ENCODE data around the gene CHCHD10.
A peak's percentile ranks its signal among the peaks of the same experiment; 100 is the strongest.

The CHCHD10 gene

DNA sequence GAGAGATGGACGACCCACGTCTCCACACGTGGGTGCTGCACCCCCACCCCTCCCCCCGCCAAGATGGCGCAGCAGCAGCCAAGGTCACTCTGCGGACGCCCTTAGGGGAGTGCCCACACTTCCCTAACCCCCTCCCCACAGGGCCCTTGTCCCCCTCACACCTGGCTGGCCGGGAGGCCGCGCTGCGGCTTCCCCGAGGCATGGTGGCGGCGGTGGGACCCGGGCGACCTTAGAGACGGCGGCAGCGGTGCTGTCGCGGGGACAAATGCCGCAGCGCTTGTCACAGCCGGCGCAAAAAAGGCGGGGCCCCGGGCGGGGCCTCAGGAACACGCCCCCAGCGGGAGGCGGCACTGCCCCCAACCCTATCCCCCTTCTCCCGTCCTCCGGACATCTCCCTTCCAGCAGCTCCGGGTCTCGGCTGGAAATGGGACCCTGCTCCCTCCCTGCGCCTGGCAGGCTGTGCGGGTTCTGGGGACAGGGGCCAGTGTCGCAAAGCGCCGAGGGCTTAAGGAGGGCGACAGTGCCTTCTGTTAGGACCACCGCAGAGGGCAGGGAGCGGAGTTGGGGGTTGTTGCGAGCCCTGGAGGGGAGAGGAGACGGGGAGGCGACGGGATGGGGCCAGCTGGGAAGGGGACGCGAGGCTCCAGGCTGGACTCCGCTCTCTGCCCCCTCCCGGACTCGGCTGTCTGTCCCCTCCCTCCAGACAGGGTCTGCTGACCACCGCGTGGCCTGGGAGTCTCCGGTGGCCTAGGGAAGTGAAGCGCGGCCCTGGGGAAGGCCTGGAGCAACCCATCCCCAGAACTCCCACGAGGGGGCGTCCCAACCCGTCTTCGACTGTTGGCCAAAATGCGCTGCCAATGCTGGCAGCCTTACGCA, at the start of gene CHCHD10:
CHCHD10 (minus strand) TSS at position 300 of the 876 bp plus-strand sequence; CDS start at position 202, 98 bp downstream.
- DNase-seq, result peak; percentile 65 to 71 (median 69)

DNA sequence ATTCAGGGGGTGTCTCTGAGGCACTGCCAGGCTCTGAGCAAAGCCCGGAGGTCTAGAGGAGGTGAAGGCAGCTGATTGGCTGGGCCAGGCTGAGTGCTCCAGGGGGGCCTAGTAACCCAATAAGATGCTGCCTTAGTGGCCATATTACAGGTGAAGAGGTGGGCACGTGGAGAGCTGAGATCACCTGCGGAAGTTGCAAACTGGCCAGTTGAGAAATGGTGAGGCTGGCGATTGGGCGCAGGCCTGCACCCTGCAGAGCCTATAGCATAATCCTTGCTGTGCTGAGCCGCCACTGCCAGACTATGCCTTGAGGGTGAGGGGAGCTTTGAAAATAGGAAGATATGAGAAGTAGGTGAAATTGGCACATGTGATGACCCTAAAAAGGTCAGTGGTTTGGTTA, 49.4 kb upstream of the CHCHD10 start:
- no peak for DNase-seq

DNA sequence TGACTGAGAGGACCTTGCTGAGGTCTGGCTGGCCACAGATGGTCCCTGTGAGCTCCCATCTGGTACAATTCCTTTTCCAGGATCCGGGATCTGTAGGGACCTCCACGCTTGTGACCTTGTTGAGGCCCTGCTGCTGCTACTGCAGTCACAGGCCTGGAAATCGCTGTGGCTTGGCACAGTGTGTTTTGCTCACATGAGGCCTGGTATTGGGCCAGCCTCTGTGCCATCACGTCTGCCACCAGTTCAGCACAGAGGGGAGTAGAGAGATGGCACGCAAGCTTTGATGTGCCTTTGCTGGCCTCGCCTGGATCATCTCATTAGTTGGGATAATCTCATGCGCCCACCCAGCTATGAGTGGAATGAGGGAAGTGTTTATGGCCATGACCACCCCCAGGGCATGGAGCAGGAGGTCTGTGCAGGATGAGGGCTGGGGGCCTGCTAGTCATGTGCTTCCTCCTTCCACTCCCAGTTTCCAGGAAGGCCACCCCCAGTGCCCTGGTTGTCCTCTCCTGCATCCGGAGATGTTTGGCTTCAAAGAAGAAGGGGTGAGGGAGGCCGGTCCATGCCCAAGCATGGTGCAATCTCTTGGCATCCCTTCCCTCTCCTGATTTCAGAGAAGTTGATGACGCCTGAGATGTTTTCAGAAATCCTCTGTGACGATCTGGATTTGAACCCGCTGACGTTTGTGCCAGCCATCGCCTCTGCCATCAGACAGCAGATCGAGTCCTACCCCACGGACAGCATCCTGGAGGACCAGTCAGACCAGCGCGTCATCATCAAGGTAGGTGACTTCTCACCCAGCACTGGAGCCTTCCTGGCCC, 48.6 kb upstream of the CHCHD10 start:
- DNase-seq, result no peak

DNA sequence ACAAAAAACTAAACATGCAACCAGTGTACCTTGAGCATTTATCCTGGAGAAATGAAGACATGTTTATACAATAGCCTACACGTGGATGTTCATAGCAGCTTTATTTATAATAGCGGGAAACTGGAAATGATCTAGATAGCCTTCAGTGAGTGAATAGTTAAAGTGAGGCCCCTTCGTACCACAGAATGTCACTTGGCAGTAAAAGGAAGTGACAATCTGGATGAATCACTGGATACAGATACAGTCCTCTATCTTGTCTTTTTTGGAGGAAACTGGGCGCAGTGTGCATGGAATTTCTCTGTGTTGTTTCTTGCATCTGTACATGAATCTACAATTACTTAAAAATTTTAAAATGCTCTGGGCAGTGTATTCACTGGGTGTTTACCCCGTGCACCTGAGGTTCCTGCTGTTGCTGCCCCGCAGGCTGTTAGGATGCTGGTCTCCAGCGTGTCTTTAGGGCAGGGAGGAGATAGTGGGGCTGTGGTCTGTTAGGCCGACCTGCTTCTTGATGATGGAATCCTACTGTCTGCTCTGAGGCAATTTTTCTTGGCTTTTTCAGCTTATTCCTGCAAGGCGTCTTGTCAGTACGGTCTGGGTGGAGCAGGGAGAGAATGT, 47.9 kb upstream of the CHCHD10 start:
- DNase-seq, result no peak

DNA sequence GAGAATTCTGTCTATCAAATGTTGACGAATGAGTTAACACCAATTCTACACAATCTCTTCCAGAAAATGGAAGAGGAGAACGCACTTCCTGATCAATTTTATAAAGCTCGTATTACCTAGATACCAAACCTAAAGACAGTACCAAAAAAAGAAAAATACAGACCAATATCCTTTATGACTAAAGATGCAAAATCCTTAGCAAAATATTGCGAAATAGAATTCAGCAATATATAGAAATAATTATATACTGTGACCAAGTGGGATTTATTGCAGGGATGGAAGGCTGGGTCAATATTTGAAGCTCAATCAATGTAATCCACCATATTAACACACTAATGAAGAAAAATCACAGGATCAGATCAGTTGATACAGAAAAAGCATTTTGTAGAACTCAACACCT, 44.6 kb upstream of the CHCHD10 start:
- no peak for DNase-seq

DNA sequence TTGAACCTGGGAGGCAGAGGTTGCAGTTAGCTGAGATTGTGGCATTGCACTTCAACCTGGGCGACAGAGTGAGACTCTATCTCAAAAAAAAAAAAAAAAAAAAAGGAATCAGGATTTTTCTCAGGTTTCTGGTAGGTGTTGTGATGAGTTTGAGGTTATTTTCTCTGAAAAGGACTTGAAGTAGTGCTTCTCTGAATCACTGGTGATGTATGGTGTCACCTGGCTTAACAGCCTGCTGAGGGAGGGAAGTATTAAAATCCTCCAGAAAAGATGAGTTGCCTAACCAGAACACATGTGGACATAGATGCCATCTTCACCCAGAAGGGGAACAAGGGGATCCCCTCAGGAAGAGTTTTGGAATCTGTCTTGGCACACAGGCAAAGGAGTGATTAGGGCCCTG, 39.1 kb upstream of the CHCHD10 start:
- no peak for DNase-seq

DNA sequence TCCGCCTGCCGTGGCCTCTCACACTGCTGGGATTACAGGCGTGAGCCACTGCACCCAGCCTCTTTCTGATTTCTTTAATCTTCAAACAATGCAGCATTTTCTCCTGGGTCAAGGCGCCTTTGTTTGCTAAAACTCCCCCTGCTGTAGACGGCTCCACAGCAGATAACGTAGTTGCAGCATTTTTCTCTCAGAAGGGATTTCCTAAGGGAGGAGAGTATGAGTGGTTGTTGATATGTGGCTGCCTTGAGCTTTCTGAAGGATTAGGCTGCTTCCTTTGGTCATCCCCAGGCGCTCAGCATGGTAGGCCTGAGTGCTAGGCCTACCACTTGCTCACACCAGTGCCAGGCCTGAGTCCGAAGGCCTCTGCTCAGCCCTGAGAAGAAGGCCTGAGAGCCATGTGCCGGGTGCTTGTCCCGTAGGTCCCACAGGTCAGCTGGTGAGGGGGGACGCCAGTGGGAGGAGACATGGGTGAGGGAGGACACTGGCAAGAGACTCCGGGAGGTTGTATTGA, 37.1 kb upstream of the CHCHD10 start:
- DNase-seq, result no peak

DNA sequence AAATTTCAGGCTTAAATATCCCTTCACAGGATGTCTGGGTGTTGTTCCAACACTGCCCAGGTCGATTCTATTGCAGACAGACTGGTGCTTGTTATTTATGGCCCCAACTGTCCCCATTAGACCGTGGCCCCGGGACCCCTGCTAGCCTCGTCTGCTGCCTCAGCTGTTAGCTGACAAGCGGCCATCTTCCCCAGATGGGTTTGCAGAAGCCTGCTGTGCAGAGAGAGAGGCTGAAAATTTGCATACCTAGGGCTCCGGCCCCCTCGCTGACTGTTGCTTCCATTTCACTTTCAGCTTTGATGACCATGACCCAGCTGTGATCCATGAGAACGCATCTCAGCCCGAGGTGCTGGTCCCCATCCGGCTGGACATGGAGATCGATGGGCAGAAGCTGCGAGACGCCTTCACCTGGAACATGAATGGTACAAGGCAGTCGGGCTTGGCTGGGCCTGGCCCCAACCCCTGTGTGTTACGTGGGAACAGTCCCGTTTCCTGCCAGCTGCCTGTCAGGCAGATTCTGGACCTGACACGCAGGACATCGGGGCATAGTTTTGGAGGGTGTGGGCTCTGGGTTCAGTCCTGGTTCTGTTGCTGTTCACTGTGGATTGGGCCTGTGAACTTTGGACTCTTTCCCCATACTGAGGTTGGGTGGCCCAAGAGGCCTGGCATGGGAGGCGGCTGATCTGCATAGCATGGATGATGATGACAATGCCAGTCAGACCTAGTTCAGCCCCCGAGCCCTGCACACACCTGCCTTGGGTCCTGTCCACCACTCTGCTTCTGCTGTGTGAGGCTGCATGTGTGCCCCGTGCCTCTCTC, 35.4 kb upstream of the CHCHD10 start:
- DNase-seq, result no peak

DNA sequence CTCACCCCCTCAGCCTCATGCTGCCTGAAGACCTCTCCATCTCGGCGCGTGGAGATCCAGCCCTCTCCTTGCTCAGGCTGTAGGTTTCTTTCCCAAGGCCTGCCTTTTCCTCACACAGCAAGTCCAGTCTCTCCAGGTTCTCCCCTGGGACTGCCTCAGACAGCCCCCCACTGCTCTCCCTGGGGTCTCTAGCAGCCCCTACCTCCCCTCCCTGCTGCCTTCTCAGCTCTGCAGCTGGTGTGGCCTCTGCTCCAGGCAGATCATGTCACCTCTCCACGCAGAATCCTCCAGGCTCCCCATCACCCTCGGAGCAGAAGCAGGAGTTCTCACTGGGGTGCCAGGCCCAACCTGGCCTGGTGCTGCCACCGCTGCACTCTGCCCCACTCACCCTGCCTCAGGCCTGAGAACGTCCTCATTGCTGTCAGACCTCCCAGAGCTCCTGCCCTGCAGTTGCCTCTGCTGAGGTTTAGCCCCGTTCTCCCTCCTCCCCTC, 34.2 kb upstream of the CHCHD10 start:
- no peak for DNase-seq

DNA sequence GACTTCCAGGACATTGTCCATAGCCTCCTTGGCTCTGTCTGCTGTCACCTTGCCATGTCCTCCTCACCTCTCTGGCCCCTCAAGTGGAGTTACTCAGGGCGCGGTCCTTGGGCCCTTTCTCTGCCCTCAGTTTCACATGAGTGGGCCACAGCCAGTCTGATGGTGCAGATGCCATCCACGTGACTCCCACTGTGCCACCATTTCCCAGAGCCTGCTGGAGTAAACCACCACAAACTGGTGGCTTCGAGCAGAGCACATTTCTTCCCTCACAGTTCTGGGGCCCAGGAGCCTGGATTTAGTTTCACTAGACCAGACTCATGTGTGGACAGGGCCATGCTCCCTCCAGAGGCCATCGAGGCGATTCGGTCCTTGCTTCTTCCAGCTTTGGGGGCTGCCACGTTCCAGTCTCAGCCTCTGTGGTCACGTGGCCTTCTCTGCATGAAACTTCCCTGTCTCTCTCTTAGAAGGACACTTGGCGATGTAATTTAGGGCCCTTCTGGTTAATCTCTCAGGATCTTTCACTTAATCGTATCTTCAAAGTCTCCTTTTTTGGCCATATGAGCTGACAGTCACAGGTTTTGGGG, 33.6 kb upstream of the CHCHD10 start:
- no peak for DNase-seq

DNA sequence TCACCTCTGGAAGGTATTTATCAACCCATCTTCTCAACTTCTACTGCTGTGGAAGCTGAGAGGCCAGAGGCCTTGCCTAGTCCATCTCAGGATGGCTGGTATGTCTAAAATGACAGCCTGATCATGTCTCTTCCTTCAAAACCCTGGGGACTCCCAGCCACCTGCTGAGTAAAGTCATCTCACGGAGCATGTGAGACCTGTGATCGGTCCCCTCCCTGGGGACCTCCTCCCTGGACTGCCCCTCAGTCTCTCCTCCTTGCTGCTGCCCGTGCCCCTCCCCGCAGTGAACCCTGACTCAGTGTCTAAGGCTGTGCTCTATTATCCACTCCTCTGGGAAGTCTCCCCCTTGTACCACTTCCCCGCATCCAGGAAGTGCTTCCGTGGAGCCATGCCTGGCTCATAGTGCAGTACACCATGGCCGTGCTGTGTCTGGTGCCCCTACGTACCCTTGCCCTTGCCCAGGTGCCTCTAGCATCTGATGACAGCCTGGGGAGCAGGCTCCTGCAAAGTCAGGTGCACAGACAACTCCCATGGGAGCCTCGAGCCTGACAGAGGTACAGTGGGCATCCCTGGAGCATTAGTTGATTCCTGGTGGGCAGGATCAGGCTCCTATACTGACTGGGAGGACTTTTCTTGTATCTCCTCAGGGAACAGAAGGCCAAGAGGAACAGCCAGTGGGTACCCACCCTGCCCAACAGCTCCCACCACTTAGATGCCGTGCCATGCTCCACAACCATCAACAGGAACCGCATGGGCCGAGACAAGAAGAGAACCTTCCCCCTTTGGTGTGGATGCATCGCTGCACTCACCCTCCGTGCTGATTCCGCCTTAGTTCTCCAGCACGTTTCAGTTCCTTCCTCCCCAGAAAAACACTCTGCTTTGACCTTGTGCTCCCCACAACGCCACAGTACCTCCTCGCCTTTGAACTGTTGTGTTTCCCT, 32.8 kb upstream of the CHCHD10 start:
- DNase-seq, result no peak

DNA sequence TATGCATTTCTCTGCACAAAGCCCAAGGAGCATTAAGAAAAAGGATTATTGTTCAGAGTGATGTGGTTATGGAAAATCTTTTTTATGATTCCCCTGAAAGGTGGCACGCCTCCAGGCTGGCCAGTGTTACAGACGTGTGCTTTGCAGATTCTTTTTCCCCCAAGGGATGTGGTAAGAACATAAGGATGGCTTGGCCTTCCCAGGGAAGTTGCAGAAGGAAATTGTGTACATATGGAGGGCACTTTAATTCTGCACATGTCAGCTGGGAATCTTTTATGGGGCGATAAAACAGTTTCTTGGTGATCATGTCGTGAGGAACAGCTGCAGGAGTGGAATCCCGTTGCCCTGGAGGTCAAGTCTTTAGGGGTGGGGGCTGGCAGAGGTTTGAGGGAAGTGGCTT, 28.7 kb upstream of the CHCHD10 start:
- DNase-seq, result no peak

DNA sequence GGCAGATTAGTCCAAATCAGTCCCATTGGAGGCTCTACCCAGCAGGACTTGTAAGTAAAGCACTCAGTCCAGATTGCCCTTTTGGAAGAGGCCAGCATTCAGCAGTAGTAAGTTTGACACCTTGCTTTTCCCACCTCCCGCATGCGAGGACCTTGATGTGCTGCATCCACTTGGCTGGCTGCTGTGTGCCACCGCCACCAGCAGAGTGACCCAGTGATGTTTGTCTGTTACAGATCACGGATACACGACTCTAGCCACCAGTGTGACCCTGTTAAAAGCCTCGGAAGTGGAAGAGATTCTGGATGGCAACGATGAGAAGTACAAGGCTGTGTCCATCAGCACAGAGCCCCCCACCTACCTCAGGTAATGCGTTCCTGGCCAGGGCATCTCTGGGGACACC, 25.6 kb upstream of the CHCHD10 start:
- DNase-seq, result no peak

DNA sequence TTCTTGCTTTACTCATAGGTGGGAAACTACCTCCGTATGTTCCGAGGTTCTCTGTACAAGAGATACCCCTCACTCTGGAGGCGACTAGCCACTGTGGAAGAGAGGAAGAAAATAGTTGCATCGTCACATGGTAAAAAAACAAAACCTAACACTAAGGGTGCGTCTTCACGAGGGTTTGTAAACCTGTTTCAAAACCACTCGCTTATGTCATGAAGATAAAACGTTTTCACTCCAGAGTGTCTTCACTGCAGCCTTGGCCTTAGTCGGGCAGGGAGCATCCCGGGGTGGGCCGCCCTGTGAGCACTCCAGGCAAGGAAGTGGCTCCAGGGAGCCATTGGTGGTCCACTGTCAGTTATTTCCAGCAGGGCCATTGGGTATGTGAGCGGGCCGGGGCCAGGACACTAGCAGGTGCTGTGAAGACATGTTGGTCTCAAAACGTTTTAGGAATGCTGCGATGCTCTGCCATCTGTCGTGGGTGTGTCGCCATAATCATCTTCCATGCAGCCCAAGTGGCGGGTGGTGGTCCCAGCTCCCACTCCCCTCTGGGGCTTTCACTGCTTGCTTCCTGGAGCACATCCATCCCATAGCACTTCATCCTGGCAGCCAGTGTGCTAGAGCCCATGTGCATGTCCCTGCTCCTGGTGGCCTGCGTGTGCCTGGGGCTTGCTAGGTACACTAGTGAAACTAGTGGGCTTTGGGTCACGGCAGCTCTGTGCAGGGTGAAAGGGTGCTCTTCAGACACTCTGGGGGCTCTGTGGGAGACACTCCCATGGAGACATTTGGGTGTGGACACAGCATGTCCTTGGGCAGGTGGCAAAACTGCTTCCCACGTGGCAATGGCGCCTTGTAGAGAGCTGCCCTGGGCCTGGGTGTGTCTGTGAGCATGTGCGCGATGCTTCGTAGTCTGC, 24.2 kb upstream of the CHCHD10 start:
- DNase-seq, result no peak

DNA sequence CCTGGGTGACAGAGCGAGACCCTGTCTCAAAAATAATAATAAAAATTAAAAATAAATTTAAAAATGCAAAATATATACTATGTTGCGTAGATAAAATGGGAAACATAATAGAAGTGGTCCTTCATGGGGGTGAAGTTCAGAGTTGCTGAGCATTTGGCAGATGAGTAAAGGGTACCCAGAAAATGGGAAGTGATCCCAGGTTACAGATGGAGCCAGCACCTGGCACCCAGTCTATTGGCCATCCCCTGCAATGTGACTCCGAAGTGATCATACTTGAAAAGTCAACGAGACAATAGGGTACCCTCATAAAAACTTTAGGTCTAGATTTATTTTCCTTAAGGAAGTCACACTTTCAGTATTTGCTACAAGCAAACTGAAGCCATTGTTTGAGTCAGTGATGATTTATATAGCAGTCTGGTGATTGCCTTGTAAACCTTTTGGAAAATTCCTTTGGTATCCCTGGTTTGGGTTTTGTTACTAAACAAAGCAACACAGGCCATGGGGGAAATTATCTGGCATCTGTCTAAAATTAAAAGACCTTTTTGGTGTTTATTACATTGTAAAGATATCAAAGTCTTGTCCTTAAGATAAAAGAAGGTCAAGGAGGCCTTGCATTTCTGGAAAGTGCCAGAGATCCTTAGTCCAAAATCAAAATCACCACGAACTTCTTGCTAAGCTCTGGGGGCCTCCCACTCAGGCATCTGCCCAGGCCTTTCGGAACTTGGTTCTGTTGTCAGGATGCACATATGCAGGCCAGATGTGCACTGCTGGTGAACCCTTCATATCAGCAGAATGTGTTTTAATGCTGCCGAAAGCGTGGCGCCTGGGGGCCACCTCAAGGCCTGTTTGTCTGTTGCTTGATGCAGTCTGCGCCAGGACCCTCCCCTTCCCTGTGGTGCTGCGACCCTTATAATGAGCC, 23.3 kb upstream of the CHCHD10 start:
- no peak for DNase-seq

DNA sequence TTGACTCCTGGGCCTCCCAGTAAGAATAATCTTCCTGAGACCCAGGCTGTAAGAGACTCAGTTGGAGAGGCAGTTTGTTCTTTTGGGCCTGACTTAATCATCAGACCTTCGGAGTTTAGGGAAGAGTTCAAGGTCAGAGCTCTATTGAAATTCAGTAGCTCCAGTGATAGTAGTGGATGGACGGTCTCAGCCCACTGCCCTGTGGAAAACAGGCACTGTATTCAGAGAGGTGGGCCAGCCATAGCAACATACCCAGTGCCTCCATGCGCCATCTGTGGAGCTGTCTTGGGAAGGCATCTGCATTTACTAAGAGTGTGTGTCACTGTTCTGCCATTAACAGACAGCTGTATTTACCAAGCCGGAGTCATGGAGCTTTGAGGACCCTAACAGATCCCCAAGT, 21.9 kb upstream of the CHCHD10 start:
- peak in 2 of 3 experiments; percentile 1 to 32 for DNase-seq

DNA sequence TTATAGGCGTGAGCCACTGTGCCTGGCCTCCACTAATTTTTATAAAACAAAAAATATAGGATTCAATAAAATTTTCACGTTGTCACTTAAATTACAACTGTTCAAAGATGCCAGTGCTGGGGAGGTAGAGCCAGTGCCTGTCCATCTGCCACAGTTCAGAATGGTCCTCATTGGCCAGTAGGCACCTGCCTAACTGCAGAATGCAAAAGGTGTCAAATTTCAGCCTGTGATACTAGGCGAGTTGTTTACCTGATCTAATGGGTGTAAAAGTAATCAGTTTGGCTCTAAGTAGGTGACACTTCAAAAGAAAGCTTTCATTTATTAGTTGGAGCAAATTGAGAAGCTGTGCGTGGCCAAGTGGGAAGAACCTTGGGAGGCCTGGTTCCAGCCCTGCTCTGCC, 21.3 kb upstream of the CHCHD10 start:
- DNase-seq, result peak in 2 of 3 experiments; percentile 0 to 56

DNA sequence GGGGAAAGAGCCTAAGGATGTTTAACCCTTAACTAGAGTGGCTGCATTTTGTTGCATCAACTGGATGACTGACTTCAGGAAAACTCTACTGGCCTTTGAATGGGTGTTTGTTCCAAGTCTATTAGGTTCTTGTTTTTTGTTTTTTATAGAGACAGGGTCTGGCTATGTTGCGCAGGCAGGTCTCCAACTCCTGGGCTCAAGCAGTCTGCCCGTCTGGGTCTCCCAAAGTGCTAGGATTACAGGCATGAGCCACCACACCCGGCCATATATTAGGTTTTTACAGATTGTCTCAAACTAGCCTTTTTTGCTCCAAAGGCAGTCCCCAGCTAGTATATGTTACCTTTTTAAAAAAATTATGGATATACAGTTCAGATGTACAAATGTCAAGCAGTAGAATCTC, 20.1 kb upstream of the CHCHD10 start:
- no peak for DNase-seq

DNA sequence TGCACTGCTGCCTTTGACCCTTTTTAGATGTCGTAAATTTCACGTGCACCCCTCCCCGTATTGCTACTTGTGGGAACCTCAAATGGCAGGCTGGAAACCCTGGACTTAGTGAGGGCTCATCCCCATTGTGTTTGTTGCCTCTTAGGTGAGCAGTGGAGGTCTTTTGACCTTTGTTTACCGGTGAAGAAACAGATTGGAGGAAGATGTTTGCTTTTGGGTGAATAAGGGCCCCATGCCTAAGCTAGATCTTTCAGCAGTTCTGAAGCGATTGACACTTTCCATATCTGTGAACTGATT, 19.8 kb upstream of the CHCHD10 start:
- DNase-seq, result no peak

All from NCI-H1417 (cell line).